Stimulated activated CD4-positive, alpha-beta T cell treated with anti-CD3 and anti-CD28 coated beads, Interleukin-2, amount 100 ng/mL, for 24 hours (primary cell): Measurements from ENCODE around the gene HARBI1.

Experiments
- DNase-seq, 2 donors: peaks; one replicate each; pipeline ENCODE4 v3.0.0-alpha.2; 2020

Gene HARBI1, protein sequence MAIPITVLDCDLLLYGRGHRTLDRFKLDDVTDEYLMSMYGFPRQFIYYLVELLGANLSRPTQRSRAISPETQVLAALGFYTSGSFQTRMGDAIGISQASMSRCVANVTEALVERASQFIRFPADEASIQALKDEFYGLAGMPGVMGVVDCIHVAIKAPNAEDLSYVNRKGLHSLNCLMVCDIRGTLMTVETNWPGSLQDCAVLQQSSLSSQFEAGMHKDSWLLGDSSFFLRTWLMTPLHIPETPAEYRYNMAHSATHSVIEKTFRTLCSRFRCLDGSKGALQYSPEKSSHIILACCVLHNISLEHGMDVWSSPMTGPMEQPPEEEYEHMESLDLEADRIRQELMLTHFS

DNA sequence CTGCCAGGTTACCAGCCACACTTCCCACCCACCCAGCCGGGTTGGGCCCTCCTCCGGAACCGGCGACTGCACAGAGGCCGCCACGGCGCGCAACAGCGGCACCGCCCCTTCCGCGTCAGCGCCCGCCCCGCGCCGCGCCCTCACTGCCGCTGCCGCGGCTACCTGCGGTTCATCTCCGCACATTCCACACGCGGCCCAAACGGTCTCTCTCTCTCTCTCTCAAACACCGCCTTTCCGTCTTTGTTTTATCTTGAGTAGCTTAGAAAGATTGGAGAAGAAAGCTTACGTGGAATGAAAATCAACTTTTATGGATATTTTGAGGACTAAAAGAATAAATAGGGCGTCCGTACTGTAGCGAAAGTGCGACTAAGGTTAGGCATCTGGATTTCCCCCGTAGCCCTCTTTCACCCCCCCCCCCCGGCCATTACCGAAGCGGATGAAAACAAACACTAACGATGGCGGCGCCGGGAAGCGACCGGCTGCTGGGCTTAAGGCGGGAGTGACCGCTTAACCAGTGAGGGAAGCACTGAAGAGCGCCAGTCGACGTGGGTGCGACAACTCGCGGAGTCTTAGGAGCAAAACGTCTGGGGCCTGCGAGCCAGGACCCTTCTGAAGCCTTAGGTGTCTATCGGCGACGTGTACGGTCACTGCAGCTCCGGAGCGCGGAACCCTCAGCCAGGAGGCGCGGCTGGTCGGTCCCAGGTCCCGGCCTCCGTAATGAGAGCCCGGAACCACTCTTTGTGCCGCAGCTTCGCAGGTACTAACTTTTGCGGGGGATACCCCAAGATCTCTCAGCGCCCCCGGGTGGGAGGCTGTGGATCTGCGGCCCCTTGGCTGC lies at the start of gene HARBI1, which contains the start of gene ATG13:
Gene HARBI1 (minus strand): TSS at position 94 of the 838 bp plus-strand sequence. CDS start 990 bp downstream, outside the sequence.
Gene ATG13 (plus strand): TSS at position 420 of the 838 bp plus-strand sequence. CDS start 26,739 bp downstream, outside the sequence.
- DNase-seq = peak; percentile 94

DNA sequence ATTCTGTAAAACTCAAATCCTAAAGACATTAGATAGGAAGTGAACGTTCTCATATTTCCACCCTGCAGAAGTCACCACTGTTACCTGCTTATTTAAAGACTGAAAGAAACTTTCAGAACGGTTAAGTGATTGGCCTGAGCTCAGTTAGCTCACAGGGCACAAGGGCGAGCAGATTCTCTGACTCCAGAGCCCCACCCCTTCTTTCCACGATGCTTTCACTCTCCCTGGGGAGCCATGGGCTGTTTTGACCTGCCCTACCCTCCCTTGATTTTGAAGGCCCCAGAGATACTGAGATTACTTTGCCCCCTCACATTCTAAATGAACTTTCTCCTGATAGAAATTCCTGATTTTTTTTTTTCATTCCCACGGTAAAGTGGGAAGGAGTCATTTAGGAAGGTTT lies 49.5 kb upstream of the HARBI1 start:
- DNase-seq = no peak

DNA sequence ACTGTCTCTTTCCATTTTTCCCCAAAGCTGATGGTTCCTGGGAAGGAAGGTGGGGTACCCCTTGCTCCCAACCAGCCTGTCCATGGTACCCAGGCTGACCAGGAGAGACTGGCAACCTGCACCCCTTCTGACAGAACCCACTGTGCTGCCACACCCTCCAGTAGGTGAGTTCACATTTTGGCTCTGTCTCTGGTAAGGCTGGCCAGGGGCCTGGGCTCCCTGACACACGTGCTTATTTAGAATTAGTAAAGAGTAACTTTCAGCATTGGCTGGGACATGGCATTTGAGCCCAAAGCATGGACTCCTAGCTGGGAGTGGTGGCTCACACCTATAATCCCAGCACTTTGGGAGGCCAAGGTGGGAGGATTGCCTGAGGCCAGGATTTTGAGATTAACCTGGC lies 48.3 kb upstream of the HARBI1 start:
- DNase-seq = no peak

DNA sequence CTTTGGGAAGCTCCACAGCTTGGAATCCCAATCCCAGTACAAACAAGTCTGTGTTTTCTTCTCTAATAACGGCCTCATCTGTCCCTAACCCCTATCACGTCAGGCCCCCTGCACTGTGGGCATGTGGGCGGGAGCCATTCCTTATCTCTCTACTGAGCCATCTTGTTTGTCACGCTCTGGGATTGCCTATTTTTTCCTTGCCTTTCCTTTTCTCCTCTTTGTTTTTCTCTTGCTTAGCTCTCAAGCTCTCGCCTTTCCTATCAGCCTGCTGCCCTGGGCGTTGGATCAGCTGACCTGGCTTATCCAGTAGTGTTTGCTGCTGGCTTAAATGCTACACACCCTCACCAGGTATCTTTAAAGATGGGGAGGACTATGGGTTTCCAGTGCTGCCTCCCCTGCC lies 47.6 kb upstream of the HARBI1 start:
- no peak for DNase-seq

DNA sequence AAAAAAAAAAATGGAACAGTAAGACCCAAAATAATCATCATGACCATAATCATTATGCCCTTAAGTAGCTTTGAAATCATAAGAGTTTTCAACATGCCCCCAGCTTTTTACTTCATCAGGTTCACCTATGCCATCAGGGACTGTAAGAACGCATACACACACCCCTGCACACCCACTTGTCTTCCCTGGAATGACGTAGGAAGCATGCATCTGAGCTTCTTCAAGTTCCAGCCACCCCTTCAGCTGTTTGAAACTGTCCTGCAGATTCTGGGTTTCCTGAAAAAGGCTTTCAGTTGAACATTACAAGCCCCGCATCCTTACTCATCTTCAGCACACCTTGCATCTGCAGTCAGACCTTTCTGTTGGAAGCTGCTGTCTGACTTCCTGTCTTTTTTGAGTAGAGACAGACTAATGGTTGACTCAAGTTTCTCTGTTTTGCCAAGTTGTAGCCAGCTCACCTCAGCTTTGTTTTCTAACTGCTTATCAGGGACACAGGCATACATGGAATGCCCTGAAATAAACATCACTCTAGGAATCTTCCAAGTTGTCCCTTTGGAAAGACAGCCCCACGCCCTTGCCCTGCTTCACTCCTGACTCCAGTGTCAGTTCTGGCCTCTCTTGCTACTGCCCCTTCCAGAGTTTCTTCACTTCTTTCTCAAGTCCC lies 46.4 kb upstream of the HARBI1 start:
- no peak for DNase-seq

DNA sequence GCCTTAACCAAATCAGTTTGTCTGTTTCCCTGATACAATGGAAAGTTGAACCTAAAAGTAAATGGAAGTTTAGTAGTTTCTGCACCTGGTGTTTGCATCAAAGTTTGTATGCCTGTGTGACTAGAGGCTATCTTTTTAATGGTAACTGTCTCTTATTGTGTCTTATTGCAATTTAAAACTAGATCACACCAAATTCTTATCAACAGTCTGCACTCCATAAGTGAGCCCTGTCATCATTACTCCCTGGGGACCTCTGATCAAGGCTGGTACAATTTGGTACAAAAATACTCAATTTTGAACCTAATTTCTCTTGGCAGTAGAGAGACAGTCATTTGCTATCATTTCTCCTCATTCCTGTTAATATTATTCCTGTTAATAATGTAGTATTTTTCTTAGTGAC lies 45.3 kb upstream of the HARBI1 start:
- DNase-seq = no peak

DNA sequence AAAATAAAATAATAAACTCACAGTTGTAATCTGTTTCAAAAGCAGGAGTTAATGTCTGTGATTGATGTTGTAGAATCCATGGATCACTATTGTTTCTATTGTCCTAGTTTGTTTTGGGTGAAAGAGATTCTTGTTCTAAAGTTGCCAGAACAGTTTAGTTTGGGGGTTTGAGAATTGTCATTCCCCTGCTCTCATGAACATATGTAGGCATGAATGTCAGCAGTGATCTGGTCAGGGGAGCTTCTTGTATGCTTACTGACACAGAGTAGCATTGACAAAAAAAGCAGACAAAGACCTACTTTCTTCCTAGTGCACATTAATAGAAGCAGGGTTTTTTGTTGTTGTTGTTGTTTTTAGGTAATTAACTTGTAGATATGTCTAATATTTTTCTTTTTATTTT lies 44.8 kb upstream of the HARBI1 start:
- DNase-seq = no peak

DNA sequence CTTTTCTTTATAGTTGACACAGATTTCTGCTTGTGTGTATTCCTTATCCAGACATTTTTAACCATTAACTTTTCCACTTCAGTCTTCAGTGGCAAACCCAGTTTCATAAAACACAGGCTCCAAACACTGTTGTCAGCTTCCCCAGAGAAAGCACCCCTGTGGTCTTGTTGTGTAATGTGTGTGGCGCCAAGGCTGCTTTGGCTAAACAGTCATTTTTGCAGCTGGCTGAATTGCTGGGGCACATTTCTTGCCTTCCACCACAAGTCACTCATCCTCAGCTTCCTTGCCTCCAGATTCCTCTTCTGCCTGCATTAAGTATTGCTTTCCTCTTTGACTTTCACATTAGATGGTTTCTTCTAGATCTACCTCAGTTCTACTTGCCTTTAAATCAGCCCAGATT lies 42.9 kb upstream of the HARBI1 start:
- DNase-seq = no peak

DNA sequence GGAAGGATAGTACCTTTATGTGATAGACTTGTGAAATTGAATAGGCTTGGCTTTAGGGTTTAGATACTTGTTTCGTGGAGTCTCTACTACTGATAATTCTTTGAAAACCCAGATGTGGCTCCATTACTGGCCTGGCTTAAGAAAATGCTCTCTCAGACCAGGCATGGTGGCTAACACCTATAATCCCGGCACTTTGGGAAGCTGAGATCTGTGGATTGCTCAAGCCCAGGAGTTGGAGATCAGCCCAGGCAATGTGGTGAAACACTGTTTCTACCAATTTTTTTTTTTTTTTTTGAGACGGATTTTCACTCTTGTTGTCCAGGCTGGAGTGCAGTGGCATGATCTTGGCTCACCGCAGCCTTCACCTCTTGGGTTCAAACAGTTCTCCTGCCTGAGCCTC lies 41.2 kb upstream of the HARBI1 start:
- no peak for DNase-seq

DNA sequence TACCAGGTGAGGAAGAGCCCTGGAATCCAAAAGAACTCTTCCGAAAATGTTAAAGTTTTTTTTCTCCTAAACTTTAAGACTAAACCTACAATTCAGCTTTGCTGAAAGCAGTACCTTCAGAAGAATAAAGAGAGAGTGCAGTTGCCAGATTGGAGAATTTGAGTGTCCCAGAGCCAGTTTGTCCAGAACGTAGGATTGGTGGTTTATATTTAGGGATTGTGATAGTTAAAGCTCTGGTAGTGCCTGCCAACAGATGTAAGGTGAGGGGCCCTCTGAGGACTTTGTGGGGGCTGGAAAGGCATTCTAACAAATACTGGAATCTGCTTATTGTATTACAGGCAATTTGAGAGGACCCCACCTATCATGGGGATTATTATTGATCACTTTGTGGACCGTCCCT lies 40.2 kb upstream of the HARBI1 start:
- DNase-seq = no peak

DNA sequence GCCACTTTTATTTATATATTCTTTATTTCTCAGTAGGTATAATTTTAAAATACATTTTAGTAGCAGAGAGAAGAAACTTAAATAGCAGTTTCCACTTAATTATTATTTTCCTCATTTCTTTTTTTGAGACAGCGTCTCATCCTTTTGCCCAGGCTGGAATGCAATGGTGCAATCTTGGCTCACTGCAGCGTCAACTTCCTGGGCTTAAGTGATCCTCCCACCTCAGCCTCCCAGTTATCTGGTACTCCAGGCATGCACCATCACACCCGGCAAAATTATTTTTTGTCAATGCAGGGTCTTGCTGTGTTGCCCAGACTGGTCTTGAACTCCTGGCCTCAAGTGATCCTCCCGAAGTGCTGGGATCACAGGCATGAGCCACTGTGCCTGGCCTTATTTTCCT lies 38.6 kb upstream of the HARBI1 start:
- no peak for DNase-seq

DNA sequence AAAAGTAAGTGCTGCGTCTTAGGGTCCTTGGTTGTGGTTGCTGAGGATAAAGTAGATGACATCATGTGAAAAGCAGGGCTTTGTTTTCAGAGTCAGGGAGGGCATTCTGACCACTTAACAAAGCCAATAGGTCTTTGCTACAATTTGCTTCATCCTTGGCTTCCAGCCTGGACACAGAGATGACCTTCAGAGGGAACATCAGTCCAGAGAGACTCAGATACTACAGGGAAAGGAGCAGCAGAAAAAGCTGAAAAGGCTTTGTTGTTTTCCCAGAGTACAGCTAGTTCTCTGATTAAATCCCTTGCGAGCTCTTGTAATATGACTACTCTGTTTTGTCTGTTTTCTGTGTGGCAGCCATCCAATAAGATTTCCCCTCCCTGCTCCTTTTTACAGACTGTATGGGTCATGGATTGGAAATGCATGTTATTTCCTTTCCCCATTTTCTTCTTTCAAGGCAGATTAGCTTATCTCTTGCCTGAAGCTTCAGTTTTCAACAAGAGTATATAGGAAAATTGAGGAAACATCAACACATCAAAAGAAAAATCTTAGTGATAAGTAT lies 32.2 kb upstream of the HARBI1 start:
- no peak for DNase-seq

DNA sequence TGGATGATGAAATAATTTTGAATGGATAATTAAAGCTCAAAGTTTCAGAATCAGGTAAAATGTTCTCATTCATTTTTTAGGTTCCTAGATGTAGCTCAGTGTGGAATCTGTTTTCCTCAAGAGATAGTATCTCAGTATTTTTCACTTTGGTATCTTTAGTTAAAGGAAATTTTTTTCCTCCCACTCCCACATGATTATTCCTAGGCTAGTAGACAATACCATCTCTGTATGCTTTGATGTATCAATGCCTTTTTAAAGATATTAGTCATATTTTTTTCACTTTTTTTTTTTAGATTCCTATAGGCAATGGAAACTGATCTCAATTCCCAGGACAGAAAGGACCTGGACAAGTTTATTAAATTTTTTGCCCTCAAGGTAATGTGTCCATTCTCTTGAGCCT lies 27.0 kb upstream of the HARBI1 start:
- DNase-seq = no peak

DNA sequence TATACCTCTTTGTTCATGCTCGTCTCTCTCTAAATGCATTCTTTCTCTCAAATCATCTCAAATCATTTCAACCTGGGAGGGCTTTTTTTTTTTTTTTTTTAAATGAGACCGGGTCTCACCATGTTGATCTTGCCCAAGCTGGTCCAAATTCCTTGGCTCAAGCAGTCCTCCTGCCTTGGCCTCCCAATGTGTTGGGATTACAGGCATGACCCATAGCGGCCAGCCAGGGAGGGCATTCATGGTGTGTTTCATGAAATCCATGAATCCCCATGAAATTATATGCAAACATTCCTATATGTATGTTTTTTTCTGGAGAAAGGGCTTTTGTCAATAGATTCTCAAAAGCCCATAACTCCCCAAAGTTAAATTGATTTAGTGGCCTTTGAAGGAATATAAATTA lies 26.5 kb upstream of the HARBI1 start:
- DNase-seq = no peak

DNA sequence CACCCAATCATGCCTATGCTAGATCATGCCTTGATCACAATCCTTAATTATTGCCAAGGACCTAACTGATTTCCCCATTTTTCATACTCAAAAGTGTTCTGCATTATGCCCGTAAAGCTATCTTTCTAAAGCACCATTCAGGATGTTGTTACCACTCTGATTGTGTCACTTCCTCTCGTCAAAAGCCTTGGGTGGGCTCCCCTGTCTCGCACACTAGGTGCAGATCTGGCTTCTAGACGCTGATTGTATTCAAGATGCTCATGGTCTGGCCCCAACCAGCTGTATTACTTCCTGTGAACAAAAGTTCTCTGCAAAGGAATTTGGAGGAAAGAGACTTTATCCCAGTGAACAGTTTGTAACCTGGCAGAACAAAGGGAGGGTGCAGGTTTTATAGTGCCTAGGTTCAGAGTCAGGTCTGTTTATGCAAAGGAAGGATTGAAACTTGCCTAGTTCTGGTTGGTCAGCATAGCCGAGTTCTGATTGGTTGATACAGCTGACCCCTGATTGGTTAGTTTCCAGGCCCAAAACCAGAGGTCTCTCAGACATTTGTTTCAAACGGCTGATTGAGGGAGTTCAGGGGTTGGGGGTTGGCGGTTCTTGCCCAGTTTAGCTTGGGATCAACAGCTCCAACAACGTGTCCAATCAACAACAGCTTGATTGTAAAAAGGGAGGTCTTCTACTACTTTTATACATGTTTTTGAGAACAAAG lies 25.8 kb upstream of the HARBI1 start:
- no peak for DNase-seq

DNA sequence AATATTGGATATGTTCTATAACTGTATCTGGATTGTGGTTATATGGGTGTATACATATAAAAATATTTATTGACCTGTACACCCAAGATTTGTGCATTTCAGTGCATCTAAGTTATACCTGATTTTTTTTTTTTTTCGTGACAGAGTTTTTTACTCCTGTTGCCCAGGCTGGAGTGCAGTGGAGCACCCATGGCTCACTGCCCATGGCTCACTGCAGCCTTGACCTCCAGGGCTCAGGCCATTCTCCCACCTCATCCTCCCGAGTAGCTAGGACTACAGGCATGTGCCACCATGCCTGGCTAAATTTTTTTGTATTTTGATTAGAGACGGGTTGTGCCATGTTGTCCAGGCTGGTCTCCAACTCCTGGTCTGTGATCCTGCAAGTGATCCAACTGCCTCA lies 24.6 kb upstream of the HARBI1 start:
- DNase-seq = no peak

DNA sequence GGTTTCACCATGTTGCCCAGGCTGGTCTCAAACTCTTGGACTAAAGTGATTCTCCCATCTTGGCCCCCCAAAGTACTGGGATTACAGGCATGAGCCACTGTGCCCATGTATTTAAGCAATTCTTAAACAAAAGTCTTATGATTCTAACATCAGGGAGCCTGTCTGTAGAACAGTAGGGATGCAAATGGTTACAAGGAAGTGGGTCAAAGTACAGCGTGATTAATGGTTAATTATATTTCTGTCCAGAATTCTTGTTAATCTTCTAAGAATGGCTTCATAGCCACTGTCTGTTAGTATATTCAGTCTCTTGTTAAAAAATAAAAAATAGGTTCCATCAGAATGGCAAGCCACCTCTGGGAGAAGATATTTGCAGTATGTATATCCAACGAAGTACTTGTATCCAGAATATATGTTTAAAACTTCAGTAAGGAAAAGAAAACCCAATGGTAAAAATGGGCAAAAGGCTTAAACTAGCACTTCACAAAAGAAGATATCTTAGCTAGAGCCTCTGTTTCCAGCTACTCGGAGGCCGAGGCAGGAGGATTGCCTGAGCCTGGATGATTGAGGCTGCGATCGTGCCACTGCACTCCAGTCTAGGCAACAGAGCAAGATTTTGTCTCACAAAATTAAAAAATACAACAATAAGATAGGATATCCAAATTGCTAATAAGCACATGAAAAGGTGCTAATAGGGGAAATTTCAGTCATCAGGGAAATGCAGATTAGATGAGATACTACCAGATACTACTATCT lies 23.2 kb upstream of the HARBI1 start:
- no peak for DNase-seq

DNA sequence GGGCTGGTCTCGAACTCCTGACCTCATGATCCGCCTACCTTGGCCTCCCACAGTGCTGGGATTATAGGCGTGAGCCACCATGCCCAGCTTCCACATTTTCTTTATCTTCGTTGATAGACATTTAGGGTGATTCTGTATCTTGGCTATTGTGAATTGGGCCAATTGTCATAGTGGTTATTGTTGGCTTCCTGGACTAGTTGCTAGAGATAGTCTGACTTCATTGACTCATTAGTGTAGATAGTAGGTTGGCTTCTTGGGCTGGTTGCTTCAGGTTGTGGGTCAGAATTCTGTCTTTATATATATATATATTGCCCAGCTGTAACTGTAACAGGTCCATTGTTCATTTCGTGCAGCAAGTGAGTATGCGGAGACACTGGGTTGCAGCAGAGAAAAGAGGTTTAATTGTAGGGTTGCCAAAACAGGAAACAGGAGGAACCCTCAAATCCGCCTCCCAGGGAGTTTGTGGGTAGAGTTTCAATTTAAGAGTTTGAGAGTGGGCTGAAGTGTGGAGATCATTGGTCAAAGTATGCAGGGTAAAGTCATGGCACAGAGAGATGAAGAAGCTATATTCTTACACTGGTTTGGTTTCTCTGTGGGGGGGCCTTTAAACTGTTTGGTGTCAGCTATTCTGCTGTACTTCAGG lies 22.3 kb upstream of the HARBI1 start:
- DNase-seq = no peak

DNA sequence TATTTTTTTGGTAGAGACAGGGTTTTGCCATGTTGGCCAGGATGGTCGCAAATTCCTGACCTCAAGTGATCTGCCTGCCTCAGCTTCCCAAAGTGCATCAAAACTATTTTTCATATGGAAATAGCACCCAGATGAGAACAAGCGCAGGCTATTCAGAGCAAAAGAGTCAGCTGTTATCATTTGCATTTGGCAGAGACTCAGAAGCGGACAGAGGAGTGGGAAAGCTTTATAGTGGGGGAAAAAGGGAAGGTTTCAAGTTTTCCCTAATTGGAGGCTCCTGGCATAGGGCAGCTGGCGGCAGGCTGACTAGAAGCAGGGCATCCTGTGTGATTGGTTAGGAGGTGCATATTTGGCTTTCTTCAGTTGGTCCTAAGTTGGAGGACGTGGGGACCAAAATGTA lies 20.5 kb upstream of the HARBI1 start:
- no peak for DNase-seq

DNA sequence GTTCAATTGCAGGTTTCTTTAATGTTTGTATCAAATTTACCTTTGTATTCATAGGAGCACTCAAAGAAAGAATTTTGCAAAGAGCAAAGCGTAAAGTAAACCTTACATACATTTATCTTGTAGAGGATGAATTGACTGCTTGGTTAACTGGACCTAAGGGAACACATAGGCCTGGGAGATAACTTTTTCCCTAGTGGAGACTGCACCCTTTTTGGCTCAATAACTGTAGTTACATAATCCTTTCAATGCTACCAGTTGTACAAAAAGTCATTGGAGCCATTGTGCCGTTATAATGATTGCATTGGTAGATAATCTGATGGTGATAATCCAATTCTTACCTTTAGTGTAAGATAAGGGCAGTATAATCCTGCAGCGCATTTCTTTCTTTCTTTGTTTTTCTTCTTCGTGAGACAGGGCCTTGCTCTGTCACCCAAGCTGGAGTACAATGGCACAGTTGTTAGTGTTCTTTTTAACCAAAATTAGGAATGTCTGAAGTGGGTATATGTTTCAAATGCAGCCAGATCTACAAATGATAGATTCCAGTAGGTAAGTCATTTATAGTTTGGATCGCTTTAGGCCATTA lies 18.6 kb upstream of the HARBI1 start:
- no peak for DNase-seq
